ENCODE results near the gene TMUB2. TPM values are rescaled to one million over a fixed set of nuclear protein-coding genes. Genes with fewer than 3 reads are reported as not detected.
"Not testable (repeated sequence)": the region's sequence is repeated elsewhere in the genome, so short reads cannot be mapped to it uniquely, and the experiment has no call there.

TMUB2 gene
- total and polyA plus RNA-seq, 2 donors (not counting 1 experiment from before 2014, with no cell fraction given), result 37.3 to 45.4 TPM

DNA sequence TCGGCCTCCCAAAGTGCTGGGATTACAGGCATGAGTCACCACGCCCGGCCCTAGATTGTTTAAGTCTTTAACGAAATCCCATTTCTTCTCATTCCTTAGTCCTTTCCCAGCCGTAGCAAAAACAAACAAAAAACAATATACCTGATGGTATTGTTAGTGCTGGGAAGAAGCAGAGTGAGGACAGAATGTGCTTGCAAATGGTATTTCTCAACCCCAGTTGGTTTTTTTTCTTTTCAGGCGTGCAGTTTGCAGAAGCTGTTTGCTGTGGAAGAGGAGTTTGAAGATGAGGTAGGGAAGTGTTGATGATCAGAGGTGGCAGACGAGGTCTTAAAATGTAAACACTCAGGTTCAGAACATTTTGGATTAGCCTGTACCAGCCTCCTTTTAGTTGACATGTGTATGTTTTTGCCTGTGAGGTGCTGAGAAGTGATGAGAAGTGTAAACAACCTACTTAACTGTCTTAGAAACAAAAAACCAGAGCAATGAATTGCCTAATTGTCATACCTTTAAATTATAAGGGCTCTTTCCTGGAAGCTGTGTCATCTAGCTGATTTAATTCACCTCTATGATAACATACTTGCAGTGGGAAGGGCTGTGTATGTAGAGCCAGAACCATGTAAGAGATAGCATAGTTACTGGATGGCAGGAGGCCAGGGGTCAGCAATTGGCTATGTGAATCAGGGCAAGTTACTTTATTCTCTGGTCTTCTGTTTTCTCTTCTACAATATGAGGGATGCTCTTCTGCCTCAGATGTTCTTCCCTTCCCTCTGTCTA, 41.6 kb upstream of the TMUB2 start:
- no peak for TF ChIP-seq CTCF (conservative IDR thresholded peaks at IDR 0.05 in 1 of 2, IDR thresholded peaks at IDR 0.05 in 1 of 2; ENCODE audit: low read depth in 1 of 2, low read length in 2 of 2)
- TF ChIP-seq EZH2 (IDR thresholded peaks at IDR 0.05; ENCODE audit: low read length, missing control alignments), result no peak
- no peaks in the 10 kb centered on the region for H3K27me3 ChIP-seq (ENCODE audit: control insufficient read depth, insufficient read depth, low read length)
- no peaks in the 10 kb centered on the region for H4K20me1 ChIP-seq (ENCODE audit: control insufficient read depth, extremely low read depth, insufficient read depth, low read length)
- peaks cover 3% of the 10 kb centered on the region for H3K79me2 ChIP-seq (ENCODE audit: control insufficient read depth, insufficient read depth, low read length)
- H3K4me3 ChIP-seq (replicated peaks in 1 of 4; ENCODE audit: control extremely low read depth in 1 of 4, insufficient read depth in 1 of 4, low read depth in 3 of 4, low read length in 4 of 4), result no peak overlapping the region
- H2AFZ ChIP-seq (ENCODE audit: low read length), result no peak overlapping the region
- H3K36me3 ChIP-seq (ENCODE audit: control insufficient read depth, insufficient read depth, low read length), result peaks cover 10% of the 10 kb centered on the region
- H3K9ac ChIP-seq (ENCODE audit: insufficient read depth, low read length), result no peak overlapping the region
- peaks cover 4% of the 10 kb centered on the region for H3K4me1 ChIP-seq (ENCODE audit: control insufficient read depth, extremely low read depth, insufficient read depth, low read length)
- DNase-seq (ENCODE audit: low read depth in 2 of 2), result peak in 1 of 2 donors; percentile 15
- no peak overlapping the region for H3K4me2 ChIP-seq (ENCODE audit: extremely low read depth, insufficient read depth, low read length)
- H3K9me3 ChIP-seq (ENCODE audit: control insufficient read depth, insufficient read depth, low read depth, low read length), result no peaks in the 10 kb centered on the region
- H3K27ac ChIP-seq (ENCODE audit: insufficient read depth, low read length), result no peak overlapping the region

GRCh38 chr17:44146375-44147346, 40.1 kb upstream of the TMUB2 start:
- DNase-seq (ENCODE audit: low read depth in 2 of 2), result no peak
- Histone ChIP-seq H3K36me3 (ENCODE audit: control insufficient read depth, insufficient read depth, low read length) (peaks cover 10% of the 10 kb centered on the region), H3K9ac (ENCODE audit: insufficient read depth, low read length) (no peak overlapping the region), H3K27ac (ENCODE audit: insufficient read depth, low read length) (no peak overlapping the region), H4K20me1 (ENCODE audit: control insufficient read depth, extremely low read depth, insufficient read depth, low read length) (no peaks in the 10 kb centered on the region), H2AFZ (ENCODE audit: low read length) (no peak overlapping the region), H3K27me3 (ENCODE audit: control insufficient read depth, insufficient read depth, low read length) (no peaks in the 10 kb centered on the region), H3K4me3 (replicated peaks in 1 of 4; ENCODE audit: control extremely low read depth in 1 of 4, insufficient read depth in 1 of 4, low read depth in 3 of 4, low read length in 4 of 4) (no peak overlapping the region), H3K9me3 (ENCODE audit: control insufficient read depth, insufficient read depth, low read depth, low read length) (no peaks in the 10 kb centered on the region), H3K4me1 (ENCODE audit: control insufficient read depth, extremely low read depth, insufficient read depth, low read length) (peaks cover 4% of the 10 kb centered on the region), H3K79me2 (ENCODE audit: control insufficient read depth, insufficient read depth, low read length) (peaks cover 5% of the 10 kb centered on the region), H3K4me2 (ENCODE audit: extremely low read depth, insufficient read depth, low read length) (no peak overlapping the region)
- TF ChIP-seq CTCF (conservative IDR thresholded peaks at IDR 0.05 in 1 of 2, IDR thresholded peaks at IDR 0.05 in 1 of 2; ENCODE audit: low read depth in 1 of 2, low read length in 2 of 2), result no peak
- no peak for TF ChIP-seq EZH2 (IDR thresholded peaks at IDR 0.05; ENCODE audit: low read length, missing control alignments)

GRCh38 chr17:44147812-44148211, 39.0 kb upstream of the TMUB2 start:
- Histone ChIP-seq H3K36me3 (ENCODE audit: control insufficient read depth, insufficient read depth, low read length) (peaks cover 10% of the 10 kb centered on the region), H3K79me2 (ENCODE audit: control insufficient read depth, insufficient read depth, low read length) (peaks cover 4% of the 10 kb centered on the region), H3K4me1 (ENCODE audit: control insufficient read depth, extremely low read depth, insufficient read depth, low read length) (peaks cover under 1% of the 10 kb centered on the region), H3K4me3 (replicated peaks in 1 of 4; ENCODE audit: control extremely low read depth in 1 of 4, insufficient read depth in 1 of 4, low read depth in 3 of 4, low read length in 4 of 4) (no peak overlapping the region), H3K27me3 (ENCODE audit: control insufficient read depth, insufficient read depth, low read length) (no peaks in the 10 kb centered on the region), H3K4me2 (ENCODE audit: extremely low read depth, insufficient read depth, low read length) (no peak overlapping the region), H4K20me1 (ENCODE audit: control insufficient read depth, extremely low read depth, insufficient read depth, low read length) (no peaks in the 10 kb centered on the region), H3K9me3 (ENCODE audit: control insufficient read depth, insufficient read depth, low read depth, low read length) (no peaks in the 10 kb centered on the region), H3K27ac (ENCODE audit: insufficient read depth, low read length) (no peak overlapping the region), H3K9ac (ENCODE audit: insufficient read depth, low read length) (no peak overlapping the region), H2AFZ (ENCODE audit: low read length) (no peak overlapping the region)
- TF ChIP-seq EZH2 (IDR thresholded peaks at IDR 0.05; ENCODE audit: low read length, missing control alignments) (no peak), CTCF (conservative IDR thresholded peaks at IDR 0.05 in 1 of 2, IDR thresholded peaks at IDR 0.05 in 1 of 2; ENCODE audit: low read depth in 1 of 2, low read length in 2 of 2) (no peak)
- DNase-seq (ENCODE audit: low read depth in 2 of 2), result no peak

DNA sequence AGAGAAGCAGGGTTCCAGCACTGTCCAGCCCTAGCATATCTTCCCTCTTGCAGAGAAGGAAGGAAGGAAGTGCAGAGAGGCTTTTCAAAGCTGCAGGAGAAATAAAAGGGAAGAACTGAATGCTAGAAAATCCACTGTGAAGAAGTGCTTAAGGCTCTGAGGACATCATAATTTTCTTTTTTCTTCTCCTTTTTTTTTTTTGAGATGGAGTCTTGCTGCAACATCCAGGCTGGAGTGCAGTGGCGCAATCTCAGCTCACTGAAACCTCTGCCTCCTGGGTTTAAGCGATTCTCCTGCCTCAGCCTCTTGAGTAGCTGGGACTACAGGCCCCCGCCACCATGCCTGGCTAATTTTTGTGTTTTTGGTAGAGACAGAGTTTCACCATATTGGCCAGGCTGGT, 37.7 kb upstream of the TMUB2 start:
- not testable (repeated sequence) for H4K20me1 ChIP-seq (ENCODE audit: control insufficient read depth, extremely low read depth, insufficient read depth, low read length); H3K27ac ChIP-seq (ENCODE audit: insufficient read depth, low read length)

More for the DNA sequence above, 37.7 kb upstream of the TMUB2 start:
- not testable (repeated sequence) for H3K79me2 ChIP-seq (ENCODE audit: control insufficient read depth, insufficient read depth, low read length); DNase-seq (ENCODE audit: low read depth in 2 of 2); H3K4me3 ChIP-seq (replicated peaks in 1 of 4; ENCODE audit: control extremely low read depth in 1 of 4, insufficient read depth in 1 of 4, low read depth in 3 of 4, low read length in 4 of 4); H3K27me3 ChIP-seq (ENCODE audit: control insufficient read depth, insufficient read depth, low read length); H3K9ac ChIP-seq (ENCODE audit: insufficient read depth, low read length); H3K9me3 ChIP-seq (ENCODE audit: control insufficient read depth, insufficient read depth, low read depth, low read length); H3K4me2 ChIP-seq (ENCODE audit: extremely low read depth, insufficient read depth, low read length); H2AFZ ChIP-seq (ENCODE audit: low read length); H3K4me1 ChIP-seq (ENCODE audit: control insufficient read depth, extremely low read depth, insufficient read depth, low read length)
- peaks cover 10% of the 10 kb centered on the region for H3K36me3 ChIP-seq (ENCODE audit: control insufficient read depth, insufficient read depth, low read length)

Data from fibroblast of lung (primary cell).